Activated CD8-positive, alpha-beta memory T cell treated with anti-CD3 and anti-CD28 coated beads, Interleukin-2, amount 50 U/mL, for 48 hours (primary cell): Measurements from ENCODE around the gene LCP1.

ENCODE experiments used
- DNase-seq: peaks from one replicate; pipeline ENCODE4 v3.0.0-alpha.2; 2020

Gene LCP1

DNA sequence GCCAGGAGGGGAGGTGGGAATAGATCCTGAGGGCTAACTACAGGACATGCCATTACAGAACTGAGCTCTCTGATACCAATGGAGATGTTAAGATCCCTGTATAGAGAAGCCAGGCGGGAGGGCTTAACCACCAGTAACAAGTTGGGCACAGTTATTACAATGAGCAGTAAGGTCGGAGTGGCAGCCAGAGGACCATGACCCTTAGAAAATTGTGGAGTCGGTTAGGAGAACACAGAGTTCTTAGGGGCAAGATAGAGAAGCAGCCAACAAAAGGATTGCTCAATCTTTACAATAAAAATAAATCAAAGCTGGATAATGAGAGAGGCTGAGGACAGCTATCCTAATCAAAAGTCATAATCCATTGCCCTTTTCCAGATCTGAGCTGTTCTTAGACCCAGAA, 87.5 kb downstream of the LCP1 start:
- DNase-seq: no peak

DNA sequence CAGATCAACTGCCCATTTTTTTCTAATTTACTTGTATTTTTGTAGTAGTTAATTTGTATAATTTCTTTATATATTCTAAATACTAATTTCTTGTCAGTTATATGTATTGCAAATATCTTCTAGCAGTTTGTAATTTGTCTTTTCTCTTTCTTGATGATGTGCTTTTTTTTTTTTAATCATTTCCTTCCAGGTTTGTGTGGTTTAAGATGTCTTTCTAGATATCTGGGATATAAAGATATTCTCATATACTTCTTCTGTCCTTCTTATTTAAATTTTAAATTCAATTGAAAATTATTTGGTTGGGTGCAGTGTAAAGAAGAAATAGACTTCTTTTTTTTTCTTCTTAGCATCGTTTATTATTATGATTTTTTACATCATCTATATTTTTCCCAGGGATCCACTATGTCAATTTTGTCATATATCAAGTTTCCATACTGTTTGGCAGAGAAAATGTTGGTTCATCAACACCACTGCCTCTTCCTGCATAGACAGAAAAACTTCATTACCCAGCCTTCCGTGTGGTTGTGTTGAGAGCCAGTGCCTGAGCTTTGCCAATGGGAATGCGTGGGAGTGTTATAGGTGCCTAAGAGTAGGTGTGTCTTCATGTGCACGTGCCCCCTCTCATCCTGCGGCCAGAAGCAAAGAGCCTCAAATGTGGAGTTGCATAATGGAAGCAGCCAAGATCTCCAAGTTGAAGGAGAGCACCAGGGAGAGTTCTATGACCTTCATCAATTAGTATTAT, 93.0 kb downstream of the LCP1 start:
- DNase-seq: no peak

- DNase-seq: no peak
Measured at GRCh38 chr13:46087481-46087880, 94.5 kb downstream of the LCP1 start.

GRCh38 chr13:46086985-46087384, 95.0 kb downstream of the LCP1 start:
- DNase-seq: no peak

- no peak for DNase-seq
Measured at GRCh38 chr13:46086421-46086922, 95.5 kb downstream of the LCP1 start.

- no peak for DNase-seq
Measured at GRCh38 chr13:46085737-46086136, 96.2 kb downstream of the LCP1 start.

DNA sequence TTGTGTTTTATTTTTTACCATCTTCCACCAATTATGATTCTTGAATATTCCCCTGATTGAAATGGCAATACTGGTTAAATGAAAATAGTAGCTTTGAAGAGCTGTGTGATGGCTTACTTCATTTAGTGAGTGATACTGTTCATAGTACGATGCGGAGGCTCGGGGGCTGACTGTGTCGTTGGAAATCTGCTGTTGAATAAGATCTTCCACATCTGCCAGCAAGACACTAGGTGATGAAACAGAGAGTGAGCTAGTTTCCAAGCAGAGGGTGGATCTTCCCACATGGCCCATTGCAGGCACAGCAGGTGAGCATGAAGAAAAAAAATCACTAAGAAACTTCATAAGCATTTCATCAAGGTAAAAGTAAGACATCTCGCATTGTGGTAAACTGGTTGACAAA, 99.7 kb downstream of the LCP1 start:
- DNase-seq: no peak

- DNase-seq: no peak
Measured at GRCh38 chr13:46079770-46080169, 102.2 kb downstream of the LCP1 start.

GRCh38 chr13:46077265-46077664, 104.7 kb downstream of the LCP1 start:
- DNase-seq: no peak

GRCh38 chr13:46076827-46077226, 105.2 kb downstream of the LCP1 start:
- no peak for DNase-seq
